Adrenal gland (tissue), 12 donors: ENCODE measurements around the gene CRELD1. TPM values are rescaled to one million over a fixed set of nuclear protein-coding genes. Genes with fewer than 3 reads are reported as not detected.

Source experiments
- DNase-seq, 7 donors: peaks; one replicate each; pipeline ENCODE4 v3.0.0-alpha.2; 2019 to 2020
- H3K27ac ChIP-seq, 5 donors: fragments of 200-600 bp; sonication (generic) in 4 of 5; 1 replicate in 3 of 5; 2 replicates in 2 of 5; pipeline versions ENCODE4 v1.5.1 to v1.8.0; 2016 to 2020; ENCODE audit warnings: mild to moderate bottlenecking in 1 of 5
- H3K27me3 ChIP-seq: fragments of 200-600 bp; 2 replicates; pipeline ENCODE4 v1.8.0; 2021
- H3K36me3 ChIP-seq, 2 donors: fragments of 200-600 bp; replicated peaks in 1 of 2; 1 replicate in 1 of 2; 2 replicates in 1 of 2; pipeline versions ENCODE4 v1.5.1 to v1.8.0; 2018 to 2022
- H3K4me1 ChIP-seq, 2 donors: fragments of 200-600 bp; replicated peaks in 1 of 2; 1 replicate in 1 of 2; 2 replicates in 1 of 2; pipeline versions ENCODE4 v1.5.1 to v1.8.0; 2018 to 2021
- H3K4me3 ChIP-seq, 4 donors: fragments of 200-600 bp; sonication (generic) in 3 of 4; one replicate each; pipeline ENCODE4 v1.5.1; 2016 to 2018
- H3K9me3 ChIP-seq, 3 donors: fragments of 200-600 bp; sonication (generic) in 1 of 3; replicated peaks in 1 of 3; 1 replicate in 2 of 3; 2 replicates in 1 of 3; pipeline versions ENCODE4 v1.5.1 to v1.8.0; 2016 to 2021
- POLR2A ChIP-seq, 2 donors: fragments of 450-650 bp; IDR thresholded peaks; one replicate each; pipeline ENCODE4 v1.6.1; 2017; ENCODE audit warnings: antibody characterized with exemption in 2 of 2, mild to moderate bottlenecking in 2 of 2, moderate library complexity in 1 of 2
- WGBS, 4 donors: extraction: QIAGEN DNeasy Blood & Tissue Kit in 2 of 4; methylation state at CpG; one replicate each; pipeline versions ENCODE4 v1.1.5 to v1.1.7; 2013 to 2017; 5-methylcytosine and 5-hydroxymethylcytosine counted together
- intact Hi-C, 2 donors: fragments of 100-400 bp; cut with DNase I; formaldehyde crosslinking; loops; one replicate each; pipeline versions ENCODE4 v1.14.1 to v1.15.0; 2022 to 2023
- polyA plus RNA-seq, 3 donors: library from polyadenylated mRNA; stranded (reverse); fragments of 200-250 nt in 2 of 3; fragments of 350-450 nt in 1 of 3; fragmentation: Illumina TruSeq in 1 of 3; extraction: RNeasy Lipid Tissue Mini Kit (QIAGEN cat#74804) in 1 of 3; gene quantifications; one replicate each; pipeline ENCODE4 v1.2.3, GENCODE V29; 2013 to 2014
- total RNA-seq, 9 donors: library from RNA; depleted of rRNA in 4 of 9; stranded (reverse); fragments of >200 nt in 4 of 9; fragments of 120-200 nt in 1 of 9; fragmentation: NEBNext Ultra II Directional in 1 of 9; extraction: Animal tissue kit (Norgen Biotek cat#: 25700) in 1 of 9; gene quantifications; one replicate each; pipeline versions ENCODE4 v1.1.0 to v1.2.4, GENCODE V29; 2013 to 2023
- TF ChIP-seq, protein P1 (sequence below), 6 experiments: fragments of 450-650 bp in 4 of 6; fragments of 200-600 bp in 2 of 6; sonication (generic) in 1 of 6; IDR thresholded peaks; 1 replicate in 5 of 6; 2 replicates in 1 of 6; pipeline versions ENCODE4 v1.5.1 to v1.8.0; 2016 to 2021; ENCODE audit warnings: antibody characterized with exemption in 6 of 6, mild to moderate bottlenecking in 2 of 6, moderate library complexity in 1 of 6
- donor health status: healthy with polysubstance abuse.
- donor health status: Bipolar disorder and iron deficiency.
- donor health status: DM: yes; HTN: yes; CAD: no.
- donor health status: DM: no; HTN: no; CAD: no.
- donor health status: DM: no; HTN: no; CAD: no.
- donor health status: DM: yes; HTN: yes; CAD: no.

The CRELD1 gene
- total and polyA plus RNA-seq, 12 donors = 28.8 to 137 (median 47.8) TPM

DNA sequence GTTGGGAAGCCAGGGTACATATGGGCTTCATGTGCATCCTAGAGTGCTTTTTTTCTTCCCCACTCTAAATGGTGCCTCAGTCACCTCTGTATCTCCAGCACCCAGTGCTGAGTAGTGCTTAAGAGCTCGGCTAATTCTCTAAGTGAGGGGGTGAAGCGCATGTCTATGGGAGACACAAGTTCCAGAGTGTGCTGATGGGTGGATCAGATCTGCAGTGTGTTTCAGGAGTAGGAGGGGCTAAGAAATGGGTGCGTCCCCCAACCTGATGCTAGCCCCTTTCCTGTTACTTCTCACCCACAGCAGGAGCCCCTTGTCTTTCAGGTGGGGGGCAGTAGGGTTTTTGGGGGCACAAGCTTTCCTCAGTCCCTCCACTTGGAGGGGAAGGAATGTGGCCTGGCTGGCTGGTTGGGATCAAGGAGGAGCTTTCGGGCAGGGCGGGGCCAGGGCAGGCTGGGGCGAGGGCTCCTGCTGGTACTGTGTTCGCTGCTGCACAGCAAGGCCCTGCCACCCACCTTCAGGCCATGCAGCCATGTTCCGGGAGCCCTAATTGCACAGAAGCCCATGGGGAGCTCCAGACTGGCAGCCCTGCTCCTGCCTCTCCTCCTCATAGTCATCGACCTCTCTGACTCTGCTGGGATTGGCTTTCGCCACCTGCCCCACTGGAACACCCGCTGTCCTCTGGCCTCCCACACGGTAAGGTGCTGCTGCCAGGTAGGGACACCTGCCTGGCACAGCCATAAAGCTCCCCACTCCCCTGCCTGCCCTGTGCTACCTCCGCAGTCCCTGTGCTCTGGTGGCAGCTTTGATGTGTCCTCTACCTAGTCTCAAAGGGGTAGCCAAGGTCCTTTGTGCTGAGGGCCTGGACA lies 31.0 kb upstream of the CRELD1 start, which contains the start of gene IL17RE:
Gene IL17RE (plus strand): TSS at position 477 of the 866 bp plus-strand sequence. CDS start 85 bp downstream, at position 562.
- H3K9me3 ChIP-seq = no peaks in the 10 kb centered on the region
- H3K36me3 ChIP-seq = no peaks in the 10 kb centered on the region
- no peak for TF ChIP-seq POLR2A (IDR thresholded peaks at IDR 0.05)
- TF ChIP-seq, protein P1, sequence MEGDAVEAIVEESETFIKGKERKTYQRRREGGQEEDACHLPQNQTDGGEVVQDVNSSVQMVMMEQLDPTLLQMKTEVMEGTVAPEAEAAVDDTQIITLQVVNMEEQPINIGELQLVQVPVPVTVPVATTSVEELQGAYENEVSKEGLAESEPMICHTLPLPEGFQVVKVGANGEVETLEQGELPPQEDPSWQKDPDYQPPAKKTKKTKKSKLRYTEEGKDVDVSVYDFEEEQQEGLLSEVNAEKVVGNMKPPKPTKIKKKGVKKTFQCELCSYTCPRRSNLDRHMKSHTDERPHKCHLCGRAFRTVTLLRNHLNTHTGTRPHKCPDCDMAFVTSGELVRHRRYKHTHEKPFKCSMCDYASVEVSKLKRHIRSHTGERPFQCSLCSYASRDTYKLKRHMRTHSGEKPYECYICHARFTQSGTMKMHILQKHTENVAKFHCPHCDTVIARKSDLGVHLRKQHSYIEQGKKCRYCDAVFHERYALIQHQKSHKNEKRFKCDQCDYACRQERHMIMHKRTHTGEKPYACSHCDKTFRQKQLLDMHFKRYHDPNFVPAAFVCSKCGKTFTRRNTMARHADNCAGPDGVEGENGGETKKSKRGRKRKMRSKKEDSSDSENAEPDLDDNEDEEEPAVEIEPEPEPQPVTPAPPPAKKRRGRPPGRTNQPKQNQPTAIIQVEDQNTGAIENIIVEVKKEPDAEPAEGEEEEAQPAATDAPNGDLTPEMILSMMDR (IDR thresholded peaks at IDR 0.05) = no peak
- no peak for DNase-seq
- H3K27me3 ChIP-seq = no peaks in the 10 kb centered on the region
- WGBS, 4 donors = 70 to 82% (median 75%) methylated on average over 5 to 13 of the region's 13 CpGs
- intact Hi-C loops = no loop called here
- H3K27ac ChIP-seq = peak within 1 kb of the TSS in 3 of 5 donors; percentile 33 to 75 (median 54)
- peaks cover 7 to 9% of the 10 kb centered on the region in 2 donors for H3K4me1 ChIP-seq
- H3K4me3 ChIP-seq = peak within 1 kb of the TSS in 1 of 4 donors; percentile 5

GRCh38 chr3:9903238-9903624 lies 30.4 kb upstream of the CRELD1 start:
- Histone ChIP-seq H3K27ac (peak overlapping the region in 3 of 5 donors; percentile 33 to 75 (median 54)), H3K36me3 (no peaks in the 10 kb centered on the region), H3K4me1 (peaks cover 2 to 3% of the 10 kb centered on the region in 2 donors), H3K27me3 (no peaks in the 10 kb centered on the region), H3K4me3 (peak overlapping the region in 1 of 4 donors; percentile 5), H3K9me3 (no peaks in the 10 kb centered on the region)
- DNase-seq = no peak
- TF ChIP-seq POLR2A (IDR thresholded peaks at IDR 0.05) = no peak
- TF ChIP-seq, protein P1 (IDR thresholded peaks at IDR 0.05) = no peak
- intact Hi-C loops = no loop called here
- WGBS, 4 donors = 48 to 55% (median 51%) methylated on average over 4 of the region's 4 CpGs

GRCh38 chr3:9903904-9904303 lies 29.7 kb upstream of the CRELD1 start:
- no peak for TF ChIP-seq POLR2A (IDR thresholded peaks at IDR 0.05)
- TF ChIP-seq, protein P1 (IDR thresholded peaks at IDR 0.05) = no peak
- no peak for DNase-seq
- H3K9me3 ChIP-seq = no peaks in the 10 kb centered on the region
- 92 to 97% (median 95%) methylated on average over 4 of the region's 4 CpGs for WGBS, 4 donors
- H3K27me3 ChIP-seq = no peaks in the 10 kb centered on the region
- no peaks in the 10 kb centered on the region for H3K36me3 ChIP-seq
- H3K27ac ChIP-seq = no peak overlapping the region
- no peaks in the 10 kb centered on the region for H3K4me1 ChIP-seq
- H3K4me3 ChIP-seq = no peak overlapping the region
- intact Hi-C loops = no loop called here

DNA sequence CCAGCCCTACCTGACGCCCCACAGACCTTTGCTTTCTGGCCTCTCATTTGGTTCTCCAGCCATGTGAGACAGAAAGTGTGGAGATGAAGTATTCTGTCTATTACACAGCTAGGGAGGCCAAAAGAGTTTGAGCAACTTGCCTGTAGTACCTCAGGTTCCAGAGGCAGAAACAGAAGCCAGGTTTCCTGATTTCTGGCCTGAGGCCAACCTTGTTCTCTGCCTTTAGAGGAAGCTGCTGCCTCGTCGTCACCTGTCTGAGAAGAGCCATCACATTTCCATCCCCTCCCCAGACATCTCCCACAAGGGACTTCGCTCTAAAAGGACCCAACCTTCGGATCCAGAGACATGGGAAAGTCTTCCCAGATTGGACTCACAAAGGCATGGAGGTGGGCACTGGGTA lies 27.2 kb upstream of the CRELD1 start:
- H3K36me3 ChIP-seq = no peaks in the 10 kb centered on the region
- no peaks in the 10 kb centered on the region for H3K27me3 ChIP-seq
- no peak overlapping the region for H3K4me3 ChIP-seq
- no peak for DNase-seq
- 88 to 96% (median 94%) methylated on average over 4 to 5 of the region's 5 CpGs for WGBS, 4 donors
- no peak overlapping the region for H3K27ac ChIP-seq
- no peaks in the 10 kb centered on the region for H3K9me3 ChIP-seq
- TF ChIP-seq POLR2A (IDR thresholded peaks at IDR 0.05) = no peak
- TF ChIP-seq, protein P1 (IDR thresholded peaks at IDR 0.05) = no peak
- intact Hi-C loops = no loop called here
- H3K4me1 ChIP-seq = no peaks in the 10 kb centered on the region
